ENCODE data around the gene TTLL1. TPM values are rescaled to one million over a fixed set of nuclear protein-coding genes. Genes with fewer than 3 reads are reported as not detected.

The TTLL1 gene
- total and polyA plus RNA-seq, 4 donors = 0.50 to 2.2 (median 1.1) TPM

- Histone ChIP-seq H3K4me1 (ENCODE audit: control insufficient read depth in 4 of 4, insufficient read depth in 4 of 4, low read length in 3 of 4) (no peaks in the 10 kb centered on the region), H3K4me3 (ENCODE audit: low read depth in 1 of 3, low read length in 3 of 3) (no peak overlapping the region), H3K27ac (ENCODE audit: low read depth in 1 of 2, low read length in 2 of 2) (no peak overlapping the region), H3K9ac (ENCODE audit: low read depth in 1 of 2, low read length in 2 of 2) (no peak overlapping the region), H3K36me3 (ENCODE audit: control insufficient read depth in 4 of 4, insufficient read depth in 3 of 4, low read depth in 1 of 4, low read length in 3 of 4) (peaks cover 0 to 42% (median 3%) of the 10 kb centered on the region in 4 donors), H3K27me3 (ENCODE audit: control insufficient read depth in 4 of 4, insufficient read depth in 4 of 4, low read length in 3 of 4) (no peaks in the 10 kb centered on the region), H3K9me3 (ENCODE audit: control insufficient read depth in 4 of 4, low read length in 3 of 4) (no peaks in the 10 kb centered on the region)
- TF ChIP-seq EGR1 (IDR thresholded peaks at IDR 0.05; ENCODE audit: low read depth in 2 of 2) (no peak), FOXA1 (IDR thresholded peaks at IDR 0.05) (no peak), HNF4G (IDR thresholded peaks at IDR 0.05) (no peak), TAF1 (conservative IDR thresholded peaks at IDR 0.05) (no peak), HNF4A (conservative IDR thresholded peaks at IDR 0.05) (no peak), FOXA2 (IDR thresholded peaks at IDR 0.05) (no peak), RAD21 (IDR thresholded peaks at IDR 0.05) (no peak), SP1 (IDR thresholded peaks at IDR 0.05) (no peak), RXRA (IDR thresholded peaks at IDR 0.05) (no peak), REST (IDR thresholded peaks at IDR 0.05) (no peak), NR2F2 (IDR thresholded peaks at IDR 0.05) (no peak), GABPA (IDR thresholded peaks at IDR 0.05 in 1 of 2, conservative IDR thresholded peaks at IDR 0.05 in 1 of 2) (no peak)
- TF ChIP-seq, protein P1, sequence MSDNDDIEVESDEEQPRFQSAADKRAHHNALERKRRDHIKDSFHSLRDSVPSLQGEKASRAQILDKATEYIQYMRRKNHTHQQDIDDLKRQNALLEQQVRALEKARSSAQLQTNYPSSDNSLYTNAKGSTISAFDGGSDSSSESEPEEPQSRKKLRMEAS (IDR thresholded peaks at IDR 0.05) = no peak
- TF ChIP-seq, protein P2, sequence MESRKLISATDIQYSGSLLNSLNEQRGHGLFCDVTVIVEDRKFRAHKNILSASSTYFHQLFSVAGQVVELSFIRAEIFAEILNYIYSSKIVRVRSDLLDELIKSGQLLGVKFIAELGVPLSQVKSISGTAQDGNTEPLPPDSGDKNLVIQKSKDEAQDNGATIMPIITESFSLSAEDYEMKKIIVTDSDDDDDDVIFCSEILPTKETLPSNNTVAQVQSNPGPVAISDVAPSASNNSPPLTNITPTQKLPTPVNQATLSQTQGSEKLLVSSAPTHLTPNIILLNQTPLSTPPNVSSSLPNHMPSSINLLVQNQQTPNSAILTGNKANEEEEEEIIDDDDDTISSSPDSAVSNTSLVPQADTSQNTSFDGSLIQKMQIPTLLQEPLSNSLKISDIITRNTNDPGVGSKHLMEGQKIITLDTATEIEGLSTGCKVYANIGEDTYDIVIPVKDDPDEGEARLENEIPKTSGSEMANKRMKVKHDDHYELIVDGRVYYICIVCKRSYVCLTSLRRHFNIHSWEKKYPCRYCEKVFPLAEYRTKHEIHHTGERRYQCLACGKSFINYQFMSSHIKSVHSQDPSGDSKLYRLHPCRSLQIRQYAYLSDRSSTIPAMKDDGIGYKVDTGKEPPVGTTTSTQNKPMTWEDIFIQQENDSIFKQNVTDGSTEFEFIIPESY (IDR thresholded peaks at IDR 0.05) = no peak
- TF ChIP-seq, protein P3, sequence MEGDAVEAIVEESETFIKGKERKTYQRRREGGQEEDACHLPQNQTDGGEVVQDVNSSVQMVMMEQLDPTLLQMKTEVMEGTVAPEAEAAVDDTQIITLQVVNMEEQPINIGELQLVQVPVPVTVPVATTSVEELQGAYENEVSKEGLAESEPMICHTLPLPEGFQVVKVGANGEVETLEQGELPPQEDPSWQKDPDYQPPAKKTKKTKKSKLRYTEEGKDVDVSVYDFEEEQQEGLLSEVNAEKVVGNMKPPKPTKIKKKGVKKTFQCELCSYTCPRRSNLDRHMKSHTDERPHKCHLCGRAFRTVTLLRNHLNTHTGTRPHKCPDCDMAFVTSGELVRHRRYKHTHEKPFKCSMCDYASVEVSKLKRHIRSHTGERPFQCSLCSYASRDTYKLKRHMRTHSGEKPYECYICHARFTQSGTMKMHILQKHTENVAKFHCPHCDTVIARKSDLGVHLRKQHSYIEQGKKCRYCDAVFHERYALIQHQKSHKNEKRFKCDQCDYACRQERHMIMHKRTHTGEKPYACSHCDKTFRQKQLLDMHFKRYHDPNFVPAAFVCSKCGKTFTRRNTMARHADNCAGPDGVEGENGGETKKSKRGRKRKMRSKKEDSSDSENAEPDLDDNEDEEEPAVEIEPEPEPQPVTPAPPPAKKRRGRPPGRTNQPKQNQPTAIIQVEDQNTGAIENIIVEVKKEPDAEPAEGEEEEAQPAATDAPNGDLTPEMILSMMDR (IDR thresholded peaks at IDR 0.05; ENCODE audit: low read depth, low read length, missing input control) = no peak
- TF ChIP-seq, protein P4, sequence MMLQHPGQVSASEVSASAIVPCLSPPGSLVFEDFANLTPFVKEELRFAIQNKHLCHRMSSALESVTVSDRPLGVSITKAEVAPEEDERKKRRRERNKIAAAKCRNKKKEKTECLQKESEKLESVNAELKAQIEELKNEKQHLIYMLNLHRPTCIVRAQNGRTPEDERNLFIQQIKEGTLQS (IDR thresholded peaks at IDR 0.05) = no peak
- DNase-seq (ENCODE audit: low spot score) = no peak
- 87% methylated on average over 9 of the region's 9 CpGs for WGBS
Measured at GRCh38 chr22:43133401-43133800, 44.2 kb upstream of the TTLL1 start.

Measured in liver (tissue), 9 donors.